Loucy (cell line): ENCODE data around the gene TP63.

Source experiments
- EZH2phosphoT487 ChIP-seq: fragments of 200-600 bp; IDR thresholded peaks from 2 replicates; pipeline ENCODE4 v1.6.1; 2018; ENCODE audit warnings: antibody characterized with exemption, mild to moderate bottlenecking, moderate library complexity, borderline replicate concordance
- TF ChIP-seq, protein P1 (sequence below): fragments of 200-600 bp; sonication (generic); conservative IDR thresholded peaks from 2 replicates; pipeline ENCODE4 v1.5.1; 2014; ENCODE audit warnings: mild to moderate bottlenecking, antibody characterized with exemption, low read length

DNA sequence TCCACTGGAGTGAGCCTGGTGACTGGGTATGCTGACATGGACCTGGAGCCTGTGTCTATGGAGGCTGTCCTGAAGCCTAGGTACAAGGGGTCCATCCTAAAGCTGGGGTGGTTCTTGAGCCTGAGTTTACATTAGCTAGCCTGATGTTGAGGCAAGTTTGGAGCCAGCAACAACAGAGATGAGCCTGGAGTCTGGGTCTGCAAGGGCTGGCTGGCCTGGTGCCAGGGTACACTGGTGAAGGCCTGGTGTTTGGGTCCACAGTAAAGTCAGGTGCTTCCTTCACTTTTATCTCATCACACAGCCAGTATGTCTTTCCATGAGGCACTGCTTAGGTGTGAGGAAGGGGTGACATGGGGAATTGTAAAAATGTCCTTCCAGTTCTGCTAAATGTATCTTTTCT lies 49.5 kb downstream of the TP63 start:
- TF ChIP-seq, protein P1, sequence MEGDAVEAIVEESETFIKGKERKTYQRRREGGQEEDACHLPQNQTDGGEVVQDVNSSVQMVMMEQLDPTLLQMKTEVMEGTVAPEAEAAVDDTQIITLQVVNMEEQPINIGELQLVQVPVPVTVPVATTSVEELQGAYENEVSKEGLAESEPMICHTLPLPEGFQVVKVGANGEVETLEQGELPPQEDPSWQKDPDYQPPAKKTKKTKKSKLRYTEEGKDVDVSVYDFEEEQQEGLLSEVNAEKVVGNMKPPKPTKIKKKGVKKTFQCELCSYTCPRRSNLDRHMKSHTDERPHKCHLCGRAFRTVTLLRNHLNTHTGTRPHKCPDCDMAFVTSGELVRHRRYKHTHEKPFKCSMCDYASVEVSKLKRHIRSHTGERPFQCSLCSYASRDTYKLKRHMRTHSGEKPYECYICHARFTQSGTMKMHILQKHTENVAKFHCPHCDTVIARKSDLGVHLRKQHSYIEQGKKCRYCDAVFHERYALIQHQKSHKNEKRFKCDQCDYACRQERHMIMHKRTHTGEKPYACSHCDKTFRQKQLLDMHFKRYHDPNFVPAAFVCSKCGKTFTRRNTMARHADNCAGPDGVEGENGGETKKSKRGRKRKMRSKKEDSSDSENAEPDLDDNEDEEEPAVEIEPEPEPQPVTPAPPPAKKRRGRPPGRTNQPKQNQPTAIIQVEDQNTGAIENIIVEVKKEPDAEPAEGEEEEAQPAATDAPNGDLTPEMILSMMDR, result no peak
- TF ChIP-seq EZH2phosphoT487, result no peak
